Mesenteric fat pad (tissue), 1 donor: ENCODE measurements around the gene SLC7A6OS. TPM values are rescaled to one million over a fixed set of nuclear protein-coding genes. Genes with fewer than 3 reads are reported as not detected.

Experiments
- DNase-seq: peaks from one replicate; pipeline ENCODE4 v3.0.0-alpha.2; 2020; ENCODE audit warnings: low spot score
- total RNA-seq: library from RNA; stranded (reverse); fragmentation: NEBNext Ultra II Directional; extraction: Animal tissue kit (Norgen Biotek cat#: 25700); gene quantifications from one replicate; pipeline ENCODE4 v1.2.1, GENCODE V29; 2021
- donor health status: DM: yes; HTN: yes; CAD: no.

The SLC7A6OS gene
- total RNA-seq, 1 donor from 2014 or later = 12.3 TPM

- DNase-seq = no peak
Observed at GRCh38 chr16:68345351-68345810, 34.6 kb upstream of the SLC7A6OS start.

GRCh38 chr16:68344252-68344651 lies 33.5 kb upstream of the SLC7A6OS start:
- DNase-seq = no peak

GRCh38 chr16:68343137-68343536 lies 32.4 kb upstream of the SLC7A6OS start:
- DNase-seq = no peak

- no peak for DNase-seq
Observed at GRCh38 chr16:68342620-68343019, 31.9 kb upstream of the SLC7A6OS start.

GRCh38 chr16:68339214-68339613 lies 28.5 kb upstream of the SLC7A6OS start:
- DNase-seq = no peak

GRCh38 chr16:68338326-68339119 lies 27.8 kb upstream of the SLC7A6OS start:
- DNase-seq = no peak

- no peak for DNase-seq
Observed at GRCh38 chr16:68335175-68335574, 24.4 kb upstream of the SLC7A6OS start.

- DNase-seq = no peak
Observed at GRCh38 chr16:68332411-68333121, 21.8 kb upstream of the SLC7A6OS start.

- DNase-seq = no peak
Observed at GRCh38 chr16:68331879-68332410, 21.2 kb upstream of the SLC7A6OS start.

GRCh38 chr16:68328860-68329390 lies 18.2 kb upstream of the SLC7A6OS start:
- no peak for DNase-seq

- no peak for DNase-seq
Observed at GRCh38 chr16:68328151-68328859, 17.6 kb upstream of the SLC7A6OS start.

- no peak for DNase-seq
Observed at GRCh38 chr16:68324780-68325357, 14.1 kb upstream of the SLC7A6OS start.

GRCh38 chr16:68324336-68324735 lies 13.6 kb upstream of the SLC7A6OS start:
- DNase-seq = no peak

GRCh38 chr16:68319185-68319908 lies 8.6 kb upstream of the SLC7A6OS start:
- no peak for DNase-seq

GRCh38 chr16:68313116-68313515 lies 2.4 kb upstream of the SLC7A6OS start:
- DNase-seq = no peak

- no peak for DNase-seq
Observed at GRCh38 chr16:68310437-68310773, 341 bp downstream of the SLC7A6OS start.

GRCh38 chr16:68309799-68310198 lies 947 bp downstream of the SLC7A6OS start:
- DNase-seq = no peak

- DNase-seq = no peak
Observed at GRCh38 chr16:68306633-68307032, 4.1 kb downstream of the SLC7A6OS start.

- DNase-seq = no peak
Observed at GRCh38 chr16:68300734-68301459, 9.8 kb downstream of the SLC7A6OS start.
